HFFc6 (cell line): Measurements from ENCODE around the gene THOP1. TPM values are rescaled to one million over a fixed set of nuclear protein-coding genes. Genes with fewer than 3 reads are reported as not detected.

Source experiments
- DNase-seq: peaks from one replicate; pipeline ENCODE4 v3.0.0-alpha.2; 2018
- H3K27ac Mint-ChIP-seq: 2 replicates; pipeline ENCODE4 v1.8.0; 2020; ENCODE audit warnings: mild to moderate bottlenecking, mixed read lengths
- H3K27me3 Mint-ChIP-seq: 2 replicates; pipeline ENCODE4 v1.8.0; 2021; ENCODE audit warnings: mild to moderate bottlenecking, moderate library complexity, mixed read lengths; ENCODE audit not compliant: insufficient read depth
- H3K36me3 Mint-ChIP-seq: 2 replicates; pipeline ENCODE4 v1.8.0; 2021; ENCODE audit warnings: low read depth, mixed read lengths
- H3K4me1 Mint-ChIP-seq: 2 replicates; pipeline ENCODE4 v1.8.0; 2020; ENCODE audit warnings: low read depth, mixed read lengths
- H3K4me3 Mint-ChIP-seq: 2 replicates; pipeline ENCODE4 v1.8.0; 2020; ENCODE audit warnings: mild to moderate bottlenecking, moderate library complexity, mixed read lengths
- H3K9me3 Mint-ChIP-seq: 2 replicates; pipeline ENCODE4 v1.8.0; 2020; ENCODE audit warnings: mild to moderate bottlenecking, mixed read lengths
- CTCF ChIP-seq: fragments of 200-600 bp; sonication (generic); IDR thresholded peaks from 2 replicates; pipeline ENCODE4 v1.5.0; 2021; ENCODE audit warnings: antibody characterized with exemption, mild to moderate bottlenecking
- total RNA-seq, 6 experiments: library from RNA; stranded (reverse); fragmentation: NEBNext Ultra II Directional; extraction: Animal tissue kit (Norgen Biotek cat#: 25700); gene quantifications; 2 replicates in 1 of 6; 3 replicates in 5 of 6; pipeline ENCODE4 v1.2.3, GENCODE V29; 2021

THOP1 gene
- total RNA-seq, 6 experiments from 2014 or later, result 83.7 to 114 (median 94.3) TPM

- no peak for TF ChIP-seq CTCF
- Mint-ChIP-seq H3K36me3 (0 out of 2 replicates have a peak, but pooled peaks cover 8% of the 10 kb centered on the region), H3K9me3 (no peaks in the 10 kb centered on the region), H3K4me3 (no peak overlapping the region), H3K27ac (no peak overlapping the region), H3K27me3 (no peaks in the 10 kb centered on the region; the same call in 1 of the 2 replicates), H3K4me1 (no peaks in the 10 kb centered on the region)
- DNase-seq, result no peak
Observed at GRCh38 chr19:2763687-2764086, 21.6 kb upstream of the THOP1 start.

DNA sequence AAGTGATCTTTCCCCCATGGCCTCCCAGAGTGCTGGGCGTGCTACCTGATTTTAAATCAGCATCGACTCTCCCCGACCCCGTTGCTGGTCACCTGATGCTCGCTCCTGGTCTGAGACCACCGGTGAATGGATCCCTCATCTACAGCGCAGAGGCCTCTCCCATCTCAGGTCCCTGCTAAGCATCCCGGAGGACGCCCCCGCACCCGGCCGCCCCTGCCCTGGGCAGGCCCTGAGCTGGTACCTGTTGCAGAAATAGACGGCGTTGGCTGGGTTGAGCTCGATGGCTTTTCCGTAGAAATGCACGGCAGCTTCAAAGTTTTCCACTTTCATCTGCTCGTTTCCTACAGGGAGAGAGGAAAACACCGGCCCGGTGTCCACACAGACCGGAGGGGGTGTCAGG is 20.4 kb upstream of the THOP1 start:
- H3K36me3 Mint-ChIP-seq, result no peaks in the 10 kb centered on the region
- H3K27ac Mint-ChIP-seq, result no peak overlapping the region
- DNase-seq, result no peak
- H3K4me3 Mint-ChIP-seq, result no peak overlapping the region
- no peaks in the 10 kb centered on the region for H3K4me1 Mint-ChIP-seq
- H3K27me3 Mint-ChIP-seq, result no peaks in the 10 kb centered on the region; the same call in 1 of the 2 replicates
- TF ChIP-seq CTCF, result no peak
- H3K9me3 Mint-ChIP-seq, result no peaks in the 10 kb centered on the region

DNA sequence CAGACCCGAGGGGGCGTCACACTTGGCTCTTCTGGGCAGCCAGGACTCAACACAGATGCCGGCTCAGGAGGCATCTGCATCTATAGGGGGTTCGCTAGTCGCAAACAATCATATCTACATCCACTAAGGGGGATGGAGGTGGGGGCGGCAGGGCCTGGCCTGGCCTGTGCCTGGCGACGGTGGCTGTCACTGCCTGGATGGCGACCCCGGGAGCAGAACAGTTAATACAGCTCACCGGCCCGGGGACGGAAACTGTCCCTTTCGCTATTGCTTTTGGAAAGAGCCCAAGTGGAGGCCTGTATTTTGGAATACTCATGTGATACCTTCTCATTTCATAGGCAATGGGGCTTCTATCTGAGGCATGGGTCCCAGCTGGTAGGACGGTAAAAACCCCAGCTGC is 19.9 kb upstream of the THOP1 start:
- Mint-ChIP-seq H3K9me3 (no peaks in the 10 kb centered on the region), H3K27ac (no peak overlapping the region), H3K27me3 (no peaks in the 10 kb centered on the region; the same call in 1 of the 2 replicates), H3K4me1 (no peaks in the 10 kb centered on the region; the same call in 1 of the 2 replicates), H3K4me3 (no peak overlapping the region), H3K36me3 (no peaks in the 10 kb centered on the region)
- TF ChIP-seq CTCF, result no peak
- no peak for DNase-seq

- no peaks in the 10 kb centered on the region for H3K9me3 Mint-ChIP-seq
- TF ChIP-seq CTCF, result no peak
- H3K4me3 Mint-ChIP-seq, result no peak overlapping the region
- H3K36me3 Mint-ChIP-seq, result no peaks in the 10 kb centered on the region
- H3K4me1 Mint-ChIP-seq, result no peaks in the 10 kb centered on the region; the same call in 1 of the 2 replicates
- H3K27me3 Mint-ChIP-seq, result no peaks in the 10 kb centered on the region; the same call in 1 of the 2 replicates
- no peak for DNase-seq
- H3K27ac Mint-ChIP-seq, result no peak overlapping the region
Observed at GRCh38 chr19:2766594-2767372, 18.5 kb upstream of the THOP1 start.

GRCh38 chr19:2767688-2768087 is 17.6 kb upstream of the THOP1 start:
- no peak for DNase-seq
- Mint-ChIP-seq H3K4me1 (peaks cover 8% of the 10 kb centered on the region; the same call in 1 of the 2 replicates), H3K4me3 (no peak overlapping the region), H3K36me3 (no peaks in the 10 kb centered on the region), H3K27ac (no peak overlapping the region), H3K27me3 (no peaks in the 10 kb centered on the region; the same call in 1 of the 2 replicates), H3K9me3 (no peaks in the 10 kb centered on the region)
- TF ChIP-seq CTCF, result no peak
